DMS153 (cell line): Measurements from ENCODE around the gene SYNJ2.

Experiments used
- DNase-seq: peaks from one replicate; lab custom pipeline; 2025; lab: John Stamatoyannopoulos, UW

Gene SYNJ2

GRCh38 chr6:158026901-158027589 lies 45.4 kb downstream of the SYNJ2 start:
- DNase-seq, result no peak

GRCh38 chr6:158027590-158028285 lies 46.1 kb downstream of the SYNJ2 start:
- DNase-seq, result no peak

GRCh38 chr6:158028421-158028820 lies 46.8 kb downstream of the SYNJ2 start:
- DNase-seq, result no peak

- DNase-seq, result no peak
These were observed 47.2 kb downstream of the SYNJ2 start for GRCh38 chr6:158028876-158029275.

- DNase-seq, result no peak
These were observed 48.1 kb downstream of the SYNJ2 start for GRCh38 chr6:158029668-158030230.

GRCh38 chr6:158030380-158031300 lies 49.0 kb downstream of the SYNJ2 start:
- no peak for DNase-seq

- no peak for DNase-seq
These were observed 50.0 kb downstream of the SYNJ2 start for GRCh38 chr6:158031381-158032353.

- DNase-seq, result no peak
These were observed 50.7 kb downstream of the SYNJ2 start for GRCh38 chr6:158032354-158032733.

- no peak for DNase-seq
These were observed 51.6 kb downstream of the SYNJ2 start for GRCh38 chr6:158033077-158033750.

GRCh38 chr6:158033751-158034702 lies 52.4 kb downstream of the SYNJ2 start:
- no peak for DNase-seq

- no peak for DNase-seq
These were observed 54.6 kb downstream of the SYNJ2 start for GRCh38 chr6:158036261-158036660.

- DNase-seq, result no peak
These were observed 55.4 kb downstream of the SYNJ2 start for GRCh38 chr6:158037021-158037420.

- DNase-seq, result no peak
These were observed 56.1 kb downstream of the SYNJ2 start for GRCh38 chr6:158037771-158038170.

- no peak for DNase-seq
These were observed 56.9 kb downstream of the SYNJ2 start for GRCh38 chr6:158038291-158039177.

GRCh38 chr6:158039178-158039557 lies 57.5 kb downstream of the SYNJ2 start:
- DNase-seq, result no peak

GRCh38 chr6:158039571-158040050 lies 57.9 kb downstream of the SYNJ2 start:
- DNase-seq, result no peak

- DNase-seq, result no peak
These were observed 58.6 kb downstream of the SYNJ2 start for GRCh38 chr6:158040051-158040803.
